GM12878 (cell line): ENCODE results near the gene LRCH2.

ENCODE experiments used
- POLR2A ChIP-seq: IDR thresholded peaks from 2 replicates; pipeline ENCODE4 v1.6.1; 2011; ENCODE audit warnings: low read depth, mild to moderate bottlenecking, low read length
- SP1 ChIP-seq: IDR thresholded peaks from one replicate; pipeline ENCODE4 v1.6.1; 2011; ENCODE audit warnings: low read depth, low read length
- TAF1 ChIP-seq: IDR thresholded peaks from 2 replicates; pipeline ENCODE4 v1.6.1; 2011; ENCODE audit warnings: mild to moderate bottlenecking, low read depth, low read length, borderline replicate concordance
- TF ChIP-seq, protein P1 (sequence below), 3 experiments: IDR thresholded peaks in 2 of 3; conservative IDR thresholded peaks in 1 of 3; 2 replicates each; pipeline ENCODE4 v1.5.1; 2011; ENCODE audit warnings: low read depth in 3 of 3, low read length in 3 of 3, mild to moderate bottlenecking in 3 of 3, control low read depth in 2 of 3, moderate library complexity in 2 of 3, inconsistent platforms in 1 of 3, mixed read lengths in 1 of 3; ENCODE audit not compliant: control insufficient read depth in 2 of 3, insufficient read depth in 1 of 3; ENCODE audit errors: extremely low read depth in 1 of 3
- TF ChIP-seq, protein P2 (sequence below): IDR thresholded peaks from 2 replicates; pipeline ENCODE4 v1.6.1; 2012; ENCODE audit warnings: low read length, inconsistent platforms

DNA sequence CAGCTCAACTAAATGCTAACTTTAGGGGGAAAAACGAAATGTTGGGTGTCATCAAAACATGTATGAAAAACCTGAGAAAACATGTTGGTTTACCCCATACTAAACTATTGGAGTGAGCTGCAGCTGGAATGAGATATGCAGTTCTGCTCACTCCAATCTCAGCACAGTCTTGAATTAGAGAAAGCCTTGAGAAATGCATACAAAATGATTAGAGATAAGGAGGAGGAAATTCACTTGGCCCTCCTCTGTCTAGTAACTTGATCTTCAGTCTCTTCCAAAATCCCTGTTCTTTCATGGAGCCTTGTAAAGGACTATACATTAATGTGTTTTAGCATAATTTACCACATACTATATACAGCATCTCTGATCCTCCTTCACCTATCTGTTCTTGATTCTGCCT is 3.2 kb upstream of the LRCH2 start:
- TF ChIP-seq SP1 (no peak), POLR2A (no peak), TAF1 (no peak)
- TF ChIP-seq, protein P1, sequence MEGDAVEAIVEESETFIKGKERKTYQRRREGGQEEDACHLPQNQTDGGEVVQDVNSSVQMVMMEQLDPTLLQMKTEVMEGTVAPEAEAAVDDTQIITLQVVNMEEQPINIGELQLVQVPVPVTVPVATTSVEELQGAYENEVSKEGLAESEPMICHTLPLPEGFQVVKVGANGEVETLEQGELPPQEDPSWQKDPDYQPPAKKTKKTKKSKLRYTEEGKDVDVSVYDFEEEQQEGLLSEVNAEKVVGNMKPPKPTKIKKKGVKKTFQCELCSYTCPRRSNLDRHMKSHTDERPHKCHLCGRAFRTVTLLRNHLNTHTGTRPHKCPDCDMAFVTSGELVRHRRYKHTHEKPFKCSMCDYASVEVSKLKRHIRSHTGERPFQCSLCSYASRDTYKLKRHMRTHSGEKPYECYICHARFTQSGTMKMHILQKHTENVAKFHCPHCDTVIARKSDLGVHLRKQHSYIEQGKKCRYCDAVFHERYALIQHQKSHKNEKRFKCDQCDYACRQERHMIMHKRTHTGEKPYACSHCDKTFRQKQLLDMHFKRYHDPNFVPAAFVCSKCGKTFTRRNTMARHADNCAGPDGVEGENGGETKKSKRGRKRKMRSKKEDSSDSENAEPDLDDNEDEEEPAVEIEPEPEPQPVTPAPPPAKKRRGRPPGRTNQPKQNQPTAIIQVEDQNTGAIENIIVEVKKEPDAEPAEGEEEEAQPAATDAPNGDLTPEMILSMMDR (IDR thresholded peaks at IDR 0.05 in 2 of 3, conservative IDR thresholded peaks at IDR 0.05 in 1 of 3; ENCODE audit: control insufficient read depth in 2 of 3, extremely low read depth in 1 of 3, insufficient read depth in 1 of 3, low read depth in 3 of 3, low read length in 3 of 3), result no peak
- TF ChIP-seq, protein P2, sequence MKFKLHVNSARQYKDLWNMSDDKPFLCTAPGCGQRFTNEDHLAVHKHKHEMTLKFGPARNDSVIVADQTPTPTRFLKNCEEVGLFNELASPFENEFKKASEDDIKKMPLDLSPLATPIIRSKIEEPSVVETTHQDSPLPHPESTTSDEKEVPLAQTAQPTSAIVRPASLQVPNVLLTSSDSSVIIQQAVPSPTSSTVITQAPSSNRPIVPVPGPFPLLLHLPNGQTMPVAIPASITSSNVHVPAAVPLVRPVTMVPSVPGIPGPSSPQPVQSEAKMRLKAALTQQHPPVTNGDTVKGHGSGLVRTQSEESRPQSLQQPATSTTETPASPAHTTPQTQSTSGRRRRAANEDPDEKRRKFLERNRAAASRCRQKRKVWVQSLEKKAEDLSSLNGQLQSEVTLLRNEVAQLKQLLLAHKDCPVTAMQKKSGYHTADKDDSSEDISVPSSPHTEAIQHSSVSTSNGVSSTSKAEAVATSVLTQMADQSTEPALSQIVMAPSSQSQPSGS, result no peak
